Heart left ventricle (tissue), 16 donors: ENCODE results near the gene TNS1. TPM values are rescaled to one million over a fixed set of nuclear protein-coding genes. Genes with fewer than 3 reads are reported as not detected.

ENCODE experiments used
- ATAC-seq, 4 donors: fragments of 200-7000 bp; cut with Tn5 transposase; one replicate each; pipeline ENCODE4 v1.9.1; 2020 to 2022; ENCODE audit warnings: moderate library complexity in 4 of 4, mild to moderate bottlenecking in 3 of 4, moderate number of reproducible peaks in 1 of 4
- DNase-seq, 5 donors: peaks; one replicate each; pipeline ENCODE4 v3.0.0-alpha.2; 2020
- H3K27ac ChIP-seq, 12 donors: fragments of 200-600 bp; sonication (generic) in 4 of 12; one replicate each; pipeline versions ENCODE4 v1.5.0 to v1.8.0; 2016 to 2022; ENCODE audit warnings: mild to moderate bottlenecking in 2 of 12
- H3K27me3 ChIP-seq, 9 donors: fragments of 200-600 bp; sonication (generic) in 2 of 9; one replicate each; pipeline versions ENCODE4 v1.5.1 to v1.8.0; 2016 to 2022; ENCODE audit warnings: mild to moderate bottlenecking in 3 of 9
- H3K36me3 ChIP-seq, 9 donors: fragments of 200-600 bp; sonication (generic) in 2 of 9; one replicate each; pipeline versions ENCODE4 v1.5.0 to v1.8.0; 2018 to 2022; ENCODE audit warnings: mild to moderate bottlenecking in 2 of 9
- H3K4me1 ChIP-seq, 12 donors: fragments of 200-600 bp; sonication (generic) in 4 of 12; one replicate each; pipeline versions ENCODE4 v1.5.0 to v1.8.0; 2016 to 2022; ENCODE audit warnings: mild to moderate bottlenecking in 3 of 12
- H3K4me3 ChIP-seq, 12 donors: fragments of 200-600 bp; sonication (generic) in 4 of 12; one replicate each; pipeline versions ENCODE4 v1.5.0 to v1.8.0; 2017 to 2022; ENCODE audit warnings: mild to moderate bottlenecking in 9 of 12, moderate library complexity in 4 of 12
- H3K9me3 ChIP-seq, 12 donors: fragments of 200-600 bp; sonication (generic) in 4 of 12; one replicate each; pipeline versions ENCODE4 v1.5.0 to v1.8.0; 2016 to 2022; ENCODE audit warnings: mild to moderate bottlenecking in 1 of 12
- CTCF ChIP-seq, 12 donors: fragments of 200-600 bp; sonication (generic) in 4 of 12; IDR thresholded peaks; one replicate each; pipeline versions ENCODE4 v1.5.0 to v1.8.0; 2018 to 2022; ENCODE audit warnings: antibody characterized with exemption in 12 of 12, mild to moderate bottlenecking in 5 of 12
- POLR2A ChIP-seq, 2 donors: fragments of 450-650 bp; IDR thresholded peaks; one replicate each; pipeline ENCODE4 v1.6.1; 2017; ENCODE audit warnings: antibody characterized with exemption in 2 of 2, mild to moderate bottlenecking in 2 of 2, moderate library complexity in 2 of 2
- WGBS, 4 donors: extraction: QIAGEN DNeasy Blood & Tissue Kit in 2 of 4; methylation state at CpG; one replicate each; pipeline versions ENCODE4 v1.1.5 to v1.1.7; 2013 to 2018; 5-methylcytosine and 5-hydroxymethylcytosine counted together
- intact Hi-C, 10 donors: fragments of 100-400 bp; cut with DNase I; formaldehyde crosslinking; loops; one replicate each; pipeline versions ENCODE4 v1.11.1 to v1.14.2; 2022
- polyA plus RNA-seq, 2 donors: library from polyadenylated mRNA; stranded (reverse); fragments of 200-250 nt; gene quantifications; one replicate each; pipeline ENCODE4 v1.2.3, GENCODE V29; 2013
- total RNA-seq, 9 donors: library from RNA; depleted of rRNA in 2 of 9; stranded (reverse); fragments of >200 nt in 2 of 9; fragmentation: NEBNext Ultra II Directional in 3 of 9; extraction: Animal tissue kit (Norgen Biotek cat#: 25700) in 3 of 9; gene quantifications; one replicate each; pipeline versions ENCODE4 v1.1.0 to v1.2.4, GENCODE V29; 2016 to 2023
- donor health status: ischemic (EF 13 %, LVEDD 7.1; RV severe dilation, severe dysfunction).
- donor health status: healthy with polysubstance abuse.
- donor health status: DM: no; HTN: yes; CAD: no.
- donor health status: DM: no; HTN: no; CAD: no.
- donor health status: ischemic (EF 25% LVEDD 6.9; RV normal size, moderate dysfunction).
- donor health status: ischemic (EF 25% LVEDD 5.7; RV mildly dilated, moderate dysfunction).
- donor health status: healthy.
- donor health status: DM: yes; HTN: yes; CAD: no.
- donor health status: ischemic (EF 35%, LVEDD 5.7; RV mildly dilated, moderate dysfunction).
- donor health status: nonischemic (EF 11% LVEDD 7.7; RV severe dilation, severe dysfunction).
- donor health status: DM: yes; HTN: yes; CAD: no.
- donor health status: PGD.
- donor health status: ischemic (EF 29% LVEDD 5.4; RV normal size, mild dysfunction).
- donor health status: nonischemic (EF 23%, LVEDD 6.1; RV moderate dilation, normal function).

The TNS1 gene
- total and polyA plus RNA-seq, 11 donors, result 243 to 899 (median 669) TPM

DNA sequence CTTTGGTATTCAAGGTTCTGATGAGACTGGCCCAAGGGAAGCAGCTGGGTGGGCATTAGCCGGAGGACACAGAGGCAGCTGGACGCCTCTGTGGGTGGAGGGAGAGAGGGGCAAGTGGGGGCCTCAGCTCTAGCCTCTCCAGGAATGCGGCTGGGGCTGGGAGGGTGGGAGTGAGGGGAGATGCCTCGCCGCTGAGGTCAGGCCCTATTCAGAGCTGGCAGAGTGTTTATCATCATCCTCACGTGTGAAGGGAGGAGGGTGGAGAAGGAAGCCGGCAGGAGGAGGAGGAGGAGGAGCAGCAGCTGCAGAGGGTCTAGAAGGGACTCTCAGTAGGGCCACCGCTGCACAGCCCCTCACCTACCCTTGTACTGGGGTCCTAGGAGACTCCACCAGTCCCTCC, 43.1 kb downstream of the TNS1 start:
- H3K4me3 ChIP-seq, result no peak overlapping the region
- H3K4me1 ChIP-seq, result peaks cover 3 to 90% (median 61%) of the 10 kb centered on the region in 12 donors
- H3K27ac ChIP-seq, result peak overlapping the region in 10 of 12 donors; percentile 24 to 97 (median 77)
- intact Hi-C loops, result no loop called here
- no peaks in the 10 kb centered on the region for H3K27me3 ChIP-seq
- no peaks in the 10 kb centered on the region for H3K9me3 ChIP-seq
- TF ChIP-seq POLR2A (IDR thresholded peaks at IDR 0.05), result peak in 1 of 2 donors; percentile 19
- no peak for TF ChIP-seq CTCF (IDR thresholded peaks at IDR 0.05)
- no peaks in the 10 kb centered on the region for H3K36me3 ChIP-seq
- DNase-seq (peak in 2 of 5 donors; percentile 64 to 68), ATAC-seq (peak; percentile 61 to 76 (median 68))
- 29 to 51% (median 39%) methylated on average over 8 of the region's 8 CpGs for WGBS, 4 donors

DNA sequence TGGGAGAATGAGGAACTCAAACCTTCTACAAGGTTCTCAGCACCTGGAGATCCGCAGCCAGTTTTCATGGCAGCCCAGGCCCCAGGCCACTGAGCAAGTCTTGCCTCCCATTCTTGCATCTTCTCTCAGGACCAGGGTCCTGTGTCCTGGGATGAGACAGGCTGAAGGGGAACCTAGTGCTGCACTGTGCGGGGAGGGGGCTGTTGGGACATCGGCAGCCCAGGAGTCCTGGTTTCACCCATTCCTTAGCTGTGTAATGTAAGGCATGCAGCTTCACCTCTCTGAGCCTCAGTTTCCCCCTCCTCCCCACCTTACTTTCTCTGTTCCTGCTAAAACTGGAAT, 43.9 kb downstream of the TNS1 start:
- 91 to 100% (median 94%) methylated on average over 3 of the region's 3 CpGs for WGBS, 4 donors
- intact Hi-C loops, result no loop called here
- ATAC-seq (no peak), DNase-seq (no peak)
- H3K27ac ChIP-seq, result peak overlapping the region in 6 of 12 donors; percentile 40 to 97 (median 80)
- H3K27me3 ChIP-seq, result no peaks in the 10 kb centered on the region
- peaks cover 6 to 90% (median 61%) of the 10 kb centered on the region in 12 donors for H3K4me1 ChIP-seq
- TF ChIP-seq CTCF (IDR thresholded peaks at IDR 0.05) (no peak), POLR2A (IDR thresholded peaks at IDR 0.05) (no peak)
- no peaks in the 10 kb centered on the region for H3K9me3 ChIP-seq
- H3K36me3 ChIP-seq, result no peaks in the 10 kb centered on the region
- no peak overlapping the region for H3K4me3 ChIP-seq

DNA sequence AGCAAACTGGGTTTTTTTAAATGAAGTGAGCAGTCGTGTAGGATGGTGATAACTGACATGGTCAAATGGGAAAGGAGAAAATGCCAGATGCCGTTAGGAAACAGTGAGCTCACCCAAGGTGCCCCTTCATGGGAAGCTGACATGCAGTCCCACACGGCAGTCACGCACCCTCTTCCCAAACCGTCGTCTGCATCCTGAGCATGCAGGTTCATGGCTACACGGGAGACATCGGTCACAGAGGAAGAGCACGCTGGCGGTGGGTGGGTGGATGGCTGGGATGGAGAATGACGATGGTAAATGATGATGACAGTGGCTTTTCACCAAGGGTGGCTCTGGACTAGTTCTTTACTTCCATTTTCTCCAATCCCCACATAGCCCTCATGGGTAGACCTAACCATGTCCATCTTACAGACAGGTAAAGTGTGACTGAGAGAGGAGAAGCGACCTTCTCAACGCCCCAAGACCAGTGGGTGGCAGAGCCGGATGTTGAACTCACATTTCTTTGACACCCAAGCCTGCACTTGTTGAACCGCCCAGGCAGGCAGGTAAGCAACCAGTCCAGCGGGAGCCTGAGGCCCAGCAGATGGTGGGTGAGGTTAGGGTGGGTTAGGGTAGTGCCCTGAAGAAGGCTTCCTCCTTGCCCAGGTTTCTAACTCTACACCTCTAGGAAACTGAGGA, 44.5 kb downstream of the TNS1 start:
- no peaks in the 10 kb centered on the region for H3K36me3 ChIP-seq
- H3K27ac ChIP-seq, result peak overlapping the region in 7 of 12 donors; percentile 15 to 97 (median 76)
- peaks cover 9 to 90% (median 62%) of the 10 kb centered on the region in 12 donors for H3K4me1 ChIP-seq
- H3K4me3 ChIP-seq, result no peak overlapping the region
- TF ChIP-seq POLR2A (IDR thresholded peaks at IDR 0.05) (no peak), CTCF (IDR thresholded peaks at IDR 0.05) (no peak)
- no peaks in the 10 kb centered on the region for H3K27me3 ChIP-seq
- 80 to 87% (median 83%) methylated on average over 15 to 16 of the region's 16 CpGs for WGBS, 4 donors
- intact Hi-C loops, result no loop called here
- DNase-seq (no peak), ATAC-seq (no peak)
- no peaks in the 10 kb centered on the region for H3K9me3 ChIP-seq

- 37 to 56% (median 45%) methylated on average over 8 to 16 of the region's 16 CpGs for WGBS, 4 donors
- Histone ChIP-seq H3K4me3 (peak overlapping the region in 2 of 12 donors; percentile 0 to 8), H3K36me3 (no peaks in the 10 kb centered on the region), H3K27ac (peak overlapping the region in 11 of 12 donors; percentile 38 to 97 (median 83)), H3K9me3 (no peaks in the 10 kb centered on the region), H3K27me3 (no peaks in the 10 kb centered on the region), H3K4me1 (peaks cover 18 to 94% (median 72%) of the 10 kb centered on the region in 12 donors)
- TF ChIP-seq CTCF (IDR thresholded peaks at IDR 0.05), result no peak
- TF ChIP-seq POLR2A (IDR thresholded peaks at IDR 0.05), result no peak
- peak in 3 of 4 donors; percentile 22 to 43 (median 38) for ATAC-seq
- intact Hi-C loops, result no loop called here
- DNase-seq, result peak; percentile 60 to 76 (median 63)
Observed at GRCh38 chr2:217956586-217957457, 46.0 kb downstream of the TNS1 start.
